Neural cell (in vitro differentiated cells): ENCODE results near the gene SMC5. TPM values are rescaled to one million over a fixed set of nuclear protein-coding genes. Genes with fewer than 3 reads are reported as not detected.

ENCODE experiments used
- H2AFZ ChIP-seq: fragments of 200-600, 300-800 bp; sonication (generic), shearing (Covaris generic); 2 replicates; pipeline ENCODE4 v1.6.0; 2014; ENCODE audit warnings: low read depth, mild to moderate bottlenecking, antibody characterized with exemption, low read length, moderate library complexity
- H3F3A ChIP-seq: fragments of 200-600 bp; shearing (Covaris generic); 2 replicates; pipeline ENCODE4 v1.6.1; 2016; ENCODE audit warnings: mild to moderate bottlenecking, moderate library complexity, mixed read lengths, antibody characterized with exemption, low read length; ENCODE audit not compliant: insufficient read depth, poor library complexity, severe bottlenecking
- H3K27ac ChIP-seq: fragments of 200-600, 300-800 bp; sonication (generic), shearing (Covaris generic); 2 replicates; pipeline ENCODE4 v1.5.1; 2014; ENCODE audit warnings: mild to moderate bottlenecking, low read length, moderate library complexity
- H3K27me3 ChIP-seq: fragments of 300-800, 200-600 bp; sonication (generic), shearing (Covaris generic); 2 replicates; pipeline ENCODE4 v1.6.0; 2014; ENCODE audit warnings: mild to moderate bottlenecking, low read depth, low read length, moderate library complexity; ENCODE audit not compliant: insufficient read depth
- H3K36me3 ChIP-seq: fragments of 300-800, 200-600 bp; sonication (generic), shearing (Covaris generic); 2 replicates; pipeline ENCODE4 v1.5.1; 2014; ENCODE audit warnings: mild to moderate bottlenecking, antibody characterized with exemption, low read length, moderate library complexity; ENCODE audit not compliant: insufficient read depth
- H3K4me2 ChIP-seq: fragments of 300-800, 200-600 bp; sonication (generic), shearing (Covaris generic); 2 replicates; pipeline ENCODE4 v1.6.0; 2014; ENCODE audit warnings: mild to moderate bottlenecking, low read length
- H3K4me3 ChIP-seq: fragments of 300-800, 200-600 bp; sonication (generic), shearing (Covaris generic); 2 replicates; pipeline ENCODE4 v1.5.1; 2014; ENCODE audit warnings: mild to moderate bottlenecking, low read length, moderate library complexity
- H3K79me2 ChIP-seq: fragments of 200-600 bp; shearing (Covaris generic); replicated peaks from 2 replicates; pipeline ENCODE4 v1.6.0; 2014; ENCODE audit warnings: mild to moderate bottlenecking, low read length, moderate library complexity; ENCODE audit not compliant: insufficient read depth
- H3K9ac ChIP-seq: fragments of 300-800, 200-600 bp; sonication (generic), shearing (Covaris generic); 2 replicates; pipeline ENCODE4 v1.6.1; 2016; ENCODE audit warnings: mild to moderate bottlenecking, low read length, mixed read lengths
- H3K9me2 ChIP-seq: fragments of 200-600 bp; shearing (Covaris generic); 2 replicates; pipeline ENCODE4 v1.6.1; 2016; ENCODE audit warnings: mild to moderate bottlenecking, low read length, mixed read lengths; ENCODE audit not compliant: insufficient read depth
- H3K9me3 ChIP-seq: fragments of 200-600, 300-800 bp; sonication (generic), shearing (Covaris generic); 2 replicates; pipeline ENCODE4 v1.6.1; 2016; ENCODE audit warnings: mild to moderate bottlenecking, mixed run types, low read length, moderate library complexity, mixed read lengths
- H4K20me1 ChIP-seq: fragments of 200-600 bp; shearing (Covaris generic); 2 replicates; pipeline ENCODE4 v1.6.1; 2016; ENCODE audit warnings: mild to moderate bottlenecking, mixed run types; ENCODE audit not compliant: insufficient read depth
- CTCF ChIP-seq: fragments of 450-650 bp; IDR thresholded peaks from 2 replicates; pipeline ENCODE4 v1.5.1; 2014; ENCODE audit warnings: antibody characterized with exemption, mild to moderate bottlenecking, moderate library complexity; ENCODE audit not compliant: poor library complexity, severe bottlenecking
- EP300 ChIP-seq: fragments of 450-650 bp; conservative IDR thresholded peaks from 2 replicates; pipeline ENCODE4 v1.6.1; 2014; ENCODE audit warnings: antibody characterized with exemption, mild to moderate bottlenecking, moderate library complexity; ENCODE audit not compliant: poor library complexity, severe bottlenecking
- EZH2 ChIP-seq: fragments of 200-600, 300-800 bp; shearing (Covaris generic), sonication (generic); IDR thresholded peaks from 2 replicates; pipeline ENCODE4 v1.6.1; 2014; ENCODE audit warnings: antibody characterized with exemption, low read length, borderline replicate concordance, mild to moderate bottlenecking; ENCODE audit not compliant: insufficient read depth, poor library complexity, severe bottlenecking
- MXI1 ChIP-seq: fragments of 450-650 bp; conservative IDR thresholded peaks from 2 replicates; pipeline ENCODE4 v1.6.1; 2014; ENCODE audit warnings: antibody characterized with exemption, mild to moderate bottlenecking; ENCODE audit not compliant: poor library complexity, severe bottlenecking
- POLR2AphosphoS5 ChIP-seq: IDR thresholded peaks from 2 replicates; pipeline ENCODE4 v1.6.1; 2012
- RAD21 ChIP-seq: fragments of 450-650 bp; conservative IDR thresholded peaks from 2 replicates; pipeline ENCODE4 v1.6.1; 2014; ENCODE audit warnings: antibody characterized with exemption, mild to moderate bottlenecking, moderate library complexity
- SMC3 ChIP-seq: fragments of 450-650 bp; conservative IDR thresholded peaks from 2 replicates; pipeline ENCODE4 v1.6.1; 2014; ENCODE audit warnings: antibody characterized with exemption, mild to moderate bottlenecking, moderate library complexity; ENCODE audit not compliant: poor library complexity
- TAF1 ChIP-seq: IDR thresholded peaks from 2 replicates; pipeline ENCODE4 v1.6.1; 2012; ENCODE audit warnings: low read depth
- polyA plus RNA-seq: library from polyadenylated mRNA; depleted of rRNA; stranded (reverse); fragments of >200 nt; gene quantifications from 2 replicates; pipeline ENCODE4 v1.2.3, GENCODE V29; 2014
- TF ChIP-seq, protein P1 (sequence below): IDR thresholded peaks from 2 replicates; pipeline ENCODE4 v1.6.1; 2012; ENCODE audit warnings: borderline replicate concordance

SMC5 gene
- polyA plus RNA-seq, 1 donor from 2014 or later = 37.2 TPM

GRCh38 chr9:70250221-70250620 is 8.6 kb upstream of the SMC5 start:
- no peaks in the 10 kb centered on the region for H3K36me3 ChIP-seq
- no peaks in the 10 kb centered on the region for H3F3A ChIP-seq
- no peaks in the 10 kb centered on the region for H3K79me2 ChIP-seq
- H3K9ac ChIP-seq = no peak overlapping the region
- no peak overlapping the region for H2AFZ ChIP-seq
- H3K27ac ChIP-seq = no peak overlapping the region
- no peaks in the 10 kb centered on the region for H3K9me3 ChIP-seq
- H3K9me2 ChIP-seq = no peaks in the 10 kb centered on the region
- no peaks in the 10 kb centered on the region for H3K27me3 ChIP-seq
- TF ChIP-seq EZH2 (no peak), RAD21 (no peak), MXI1 (no peak), CTCF (no peak), EP300 (no peak), TAF1 (no peak), SMC3 (no peak), POLR2AphosphoS5 (no peak)
- TF ChIP-seq, protein P1, sequence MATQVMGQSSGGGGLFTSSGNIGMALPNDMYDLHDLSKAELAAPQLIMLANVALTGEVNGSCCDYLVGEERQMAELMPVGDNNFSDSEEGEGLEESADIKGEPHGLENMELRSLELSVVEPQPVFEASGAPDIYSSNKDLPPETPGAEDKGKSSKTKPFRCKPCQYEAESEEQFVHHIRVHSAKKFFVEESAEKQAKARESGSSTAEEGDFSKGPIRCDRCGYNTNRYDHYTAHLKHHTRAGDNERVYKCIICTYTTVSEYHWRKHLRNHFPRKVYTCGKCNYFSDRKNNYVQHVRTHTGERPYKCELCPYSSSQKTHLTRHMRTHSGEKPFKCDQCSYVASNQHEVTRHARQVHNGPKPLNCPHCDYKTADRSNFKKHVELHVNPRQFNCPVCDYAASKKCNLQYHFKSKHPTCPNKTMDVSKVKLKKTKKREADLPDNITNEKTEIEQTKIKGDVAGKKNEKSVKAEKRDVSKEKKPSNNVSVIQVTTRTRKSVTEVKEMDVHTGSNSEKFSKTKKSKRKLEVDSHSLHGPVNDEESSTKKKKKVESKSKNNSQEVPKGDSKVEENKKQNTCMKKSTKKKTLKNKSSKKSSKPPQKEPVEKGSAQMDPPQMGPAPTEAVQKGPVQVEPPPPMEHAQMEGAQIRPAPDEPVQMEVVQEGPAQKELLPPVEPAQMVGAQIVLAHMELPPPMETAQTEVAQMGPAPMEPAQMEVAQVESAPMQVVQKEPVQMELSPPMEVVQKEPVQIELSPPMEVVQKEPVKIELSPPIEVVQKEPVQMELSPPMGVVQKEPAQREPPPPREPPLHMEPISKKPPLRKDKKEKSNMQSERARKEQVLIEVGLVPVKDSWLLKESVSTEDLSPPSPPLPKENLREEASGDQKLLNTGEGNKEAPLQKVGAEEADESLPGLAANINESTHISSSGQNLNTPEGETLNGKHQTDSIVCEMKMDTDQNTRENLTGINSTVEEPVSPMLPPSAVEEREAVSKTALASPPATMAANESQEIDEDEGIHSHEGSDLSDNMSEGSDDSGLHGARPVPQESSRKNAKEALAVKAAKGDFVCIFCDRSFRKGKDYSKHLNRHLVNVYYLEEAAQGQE = no peak
- no peaks in the 10 kb centered on the region for H4K20me1 ChIP-seq
- no peak overlapping the region for H3K4me2 ChIP-seq
- no peak overlapping the region for H3K4me3 ChIP-seq

GRCh38 chr9:70255486-70255885 is 3.3 kb upstream of the SMC5 start:
- Histone ChIP-seq H4K20me1 (no peaks in the 10 kb centered on the region), H3K79me2 (peaks cover 13% of the 10 kb centered on the region), H3K9me3 (no peaks in the 10 kb centered on the region), H3K9me2 (no peaks in the 10 kb centered on the region), H3K27me3 (no peaks in the 10 kb centered on the region), H3K4me3 (no peak overlapping the region), H2AFZ (no peak overlapping the region), H3K9ac (no peak overlapping the region), H3F3A (no peaks in the 10 kb centered on the region), H3K4me2 (no peak overlapping the region), H3K36me3 (no peaks in the 10 kb centered on the region), H3K27ac (no peak overlapping the region)
- TF ChIP-seq EP300 = no peak
- TF ChIP-seq RAD21 = no peak
- TF ChIP-seq CTCF = no peak
- no peak for TF ChIP-seq POLR2AphosphoS5
- TF ChIP-seq SMC3 = no peak
- TF ChIP-seq, protein P1 = no peak
- TF ChIP-seq MXI1 = no peak
